HEK293T (cell line): Measurements from ENCODE around the gene NVL.

Experiments used
- FOXK2 ChIP-seq: fragments of 450-650 bp; IDR thresholded peaks from 2 replicates; pipeline ENCODE4 v1.6.1; 2016; ENCODE audit warnings: mild to moderate bottlenecking
- SUZ12 ChIP-seq: fragments of 450-650 bp; IDR thresholded peaks from 2 replicates; pipeline ENCODE4 v1.6.1; 2016; ENCODE audit warnings: mild to moderate bottlenecking
- TARDBP ChIP-seq: fragments of 450-650 bp; IDR thresholded peaks from 2 replicates; pipeline ENCODE4 v1.6.1; 2016

GRCh38 chr1:224301391-224301790 lies 28.6 kb downstream of the NVL start:
- TF ChIP-seq FOXK2: no peak
- TF ChIP-seq TARDBP: no peak
- TF ChIP-seq SUZ12: no peak
